HCT116 (cell line): ENCODE data around the gene CAVIN1. TPM values are rescaled to one million over a fixed set of nuclear protein-coding genes. Genes with fewer than 3 reads are reported as not detected.

Experiments used
- ATAC-seq: fragments of 200-7000 bp; cut with Tn5 transposase; 2 replicates; pipeline ENCODE4 v1.9.1; 2020; ENCODE audit warnings: mild to moderate bottlenecking, moderate library complexity
- BruUV-seq: library from RNA; stranded (reverse); fragments of 400-500 nt; replicated peaks from 2 replicates; lab custom pipeline; 2021; lab: Mats Ljungman, UMichigan
- CTCF ChIA-PET: fragments of 300-600 bp; sonication (Branson Sonifier 250); formaldehyde crosslinking; loops from one replicate; lab custom pipeline; 2021; ENCODE audit warnings: antibody characterized with exemption; lab: Charles Lee
- POLR2A ChIA-PET: fragments of 300-600, 350-600 bp; sonication (Branson Sonifier 250); formaldehyde crosslinking; loops from one replicate; lab custom pipeline; 2021; ENCODE audit warnings: antibody characterized with exemption; lab: Charles Lee
- RAD21 ChIA-PET, 2 experiments: fragments of 300-600 bp; sonication (Branson Sonifier 250); formaldehyde crosslinking; loops; one replicate each; lab custom pipeline; 2023; ENCODE audit warnings: low total read pairs in 2 of 2; ENCODE audit not compliant: uncharacterized antibody in 2 of 2, unreplicated experiment in 2 of 2, low non-redundant PET in 1 of 2; lab: Charles Lee
- DNase-seq: peaks from one replicate; pipeline ENCODE4 v3.0.0-alpha.2; 2010; ENCODE audit warnings: low read depth, low spot score
- H2AFZ ChIP-seq: fragments of 200-600 bp; shearing (Covaris generic), sonication (generic); 2 replicates; pipeline ENCODE4 v1.6.1; 2017; ENCODE audit warnings: low read depth, mixed run types, mixed read lengths, antibody characterized with exemption, low read length; ENCODE audit not compliant: poor library complexity, severe bottlenecking
- H3K27ac ChIP-seq: 2 replicates; pipeline ENCODE4 v1.5.1; 2012; ENCODE audit warnings: low read depth, low read length
- H3K27me3 ChIP-seq: fragments of 200-600 bp; sonication (generic); 2 replicates; pipeline ENCODE4 v1.6.1; 2016; ENCODE audit warnings: mixed run types, low read length, mixed read lengths; ENCODE audit not compliant: insufficient read depth
- H3K36me3 ChIP-seq, 2 experiments: fragments of 200-500 bp in 1 of 2; fragments of 200-600 bp in 1 of 2; sonication (Bioruptor generic) in 1 of 2; sonication (generic) in 1 of 2; 2 replicates each; pipeline versions ENCODE4 v1.5.1 to v1.6.1; 2014 to 2016; ENCODE audit warnings: low read length in 2 of 2, inconsistent platforms in 1 of 2, mixed read lengths in 1 of 2, mixed run types in 1 of 2; ENCODE audit not compliant: insufficient read depth in 2 of 2, control insufficient read depth in 1 of 2
- H3K4me1 ChIP-seq, 2 experiments: fragments of 200-600 bp in 1 of 2; sonication (generic) in 1 of 2; 2 replicates each; pipeline versions ENCODE4 v1.5.1 to v1.6.1; 2012 to 2017; ENCODE audit warnings: low read length in 2 of 2, inconsistent platforms in 1 of 2, mild to moderate bottlenecking in 1 of 2, mixed read lengths in 1 of 2, mixed run types in 1 of 2, moderate library complexity in 1 of 2; ENCODE audit not compliant: insufficient read depth in 2 of 2, control insufficient read depth in 1 of 2
- H3K4me2 ChIP-seq: fragments of 200-600 bp; sonication (generic); 2 replicates; pipeline ENCODE4 v1.6.1; 2017; ENCODE audit warnings: mixed run types, low read length, mixed read lengths
- H3K4me3 ChIP-seq, 2 experiments: fragments of 200-600 bp in 1 of 2; sonication (generic) in 1 of 2; replicated peaks in 1 of 2; 2 replicates each; pipeline ENCODE4 v1.5.1; 2011 to 2016; ENCODE audit warnings: low read length in 2 of 2, control low read depth in 1 of 2, low read depth in 1 of 2, mild to moderate bottlenecking in 1 of 2, mixed read lengths in 1 of 2, mixed run types in 1 of 2
- H3K79me2 ChIP-seq: fragments of 200-600 bp; sonication (generic); 2 replicates; pipeline ENCODE4 v1.6.1; 2017; ENCODE audit warnings: mild to moderate bottlenecking, mixed run types, low read length, moderate library complexity, mixed read lengths; ENCODE audit not compliant: insufficient read depth
- H3K9ac ChIP-seq: fragments of 200-600 bp; sonication (generic); 2 replicates; pipeline ENCODE4 v1.6.1; 2016; ENCODE audit warnings: low read length, mixed read lengths
- H3K9me2 ChIP-seq: fragments of 200-600 bp; sonication (generic), shearing (Covaris generic); 2 replicates; pipeline ENCODE4 v1.6.1; 2017; ENCODE audit warnings: mixed run types, mild to moderate bottlenecking, moderate library complexity; ENCODE audit not compliant: insufficient read depth
- H3K9me3 ChIP-seq, 2 experiments: fragments of 200-500 bp in 1 of 2; fragments of 200-600 bp in 1 of 2; sonication (Bioruptor generic) in 1 of 2; sonication (generic) in 1 of 2; 2 replicates each; pipeline ENCODE4 v1.6.1; 2014 to 2017; ENCODE audit warnings: low read length in 2 of 2, mixed read lengths in 2 of 2, inconsistent platforms in 1 of 2, low read depth in 1 of 2, mild to moderate bottlenecking in 1 of 2, mixed run types in 1 of 2, moderate library complexity in 1 of 2; ENCODE audit not compliant: control insufficient read depth in 1 of 2, insufficient read depth in 1 of 2
- H4K20me1 ChIP-seq: fragments of 200-600 bp; sonication (generic), shearing (Covaris generic); 2 replicates; pipeline ENCODE4 v1.6.1; 2017; ENCODE audit warnings: mixed run types, mild to moderate bottlenecking, moderate library complexity; ENCODE audit not compliant: insufficient read depth
- CBX3 ChIP-seq: IDR thresholded peaks from 2 replicates; pipeline ENCODE4 v1.6.1; 2012; ENCODE audit warnings: low read depth
- CEBPB ChIP-seq: IDR thresholded peaks from 2 replicates; pipeline ENCODE4 v1.6.1; 2012; ENCODE audit warnings: low read depth
- EGR1 ChIP-seq: IDR thresholded peaks from 2 replicates; pipeline ENCODE4 v1.6.1; 2012; ENCODE audit warnings: low read depth
- EZH2 ChIP-seq: fragments of 200-600 bp; sonication (generic); IDR thresholded peaks from 2 replicates; pipeline ENCODE4 v1.6.1; 2017; ENCODE audit warnings: antibody characterized with exemption, mixed run types
- FOSL1 ChIP-seq: IDR thresholded peaks from 2 replicates; pipeline ENCODE4 v1.6.1; 2012; ENCODE audit warnings: low read depth
- JUND ChIP-seq: IDR thresholded peaks from 2 replicates; pipeline ENCODE4 v1.6.1; 2012
- SIN3A ChIP-seq: IDR thresholded peaks from 2 replicates; pipeline ENCODE4 v1.6.1; 2012; ENCODE audit warnings: low read depth
- SP1 ChIP-seq: IDR thresholded peaks from 2 replicates; pipeline ENCODE4 v1.6.1; 2012; ENCODE audit warnings: low read depth
- SRF ChIP-seq: IDR thresholded peaks from 2 replicates; pipeline ENCODE4 v1.6.1; 2012; ENCODE audit warnings: low read depth
- TCF7L2 ChIP-seq: IDR thresholded peaks from 2 replicates; pipeline ENCODE4 v1.7.0; 2011; ENCODE audit warnings: borderline replicate concordance, inconsistent platforms; ENCODE audit not compliant: insufficient read depth, insufficient read length; ENCODE audit errors: extremely low read depth
- YY1 ChIP-seq: IDR thresholded peaks from 2 replicates; pipeline ENCODE4 v1.6.1; 2011; ENCODE audit warnings: low read length, low read depth, moderate library complexity, mild to moderate bottlenecking; ENCODE audit not compliant: insufficient replicate concordance; ENCODE audit errors: extremely low read depth
- ZFX ChIP-seq: fragments of 450-650 bp; IDR thresholded peaks from 2 replicates; pipeline ENCODE4 v1.6.1; 2017
- ZNF274 ChIP-seq: fragments of 200-500 bp; sonication (Bioruptor generic); IDR thresholded peaks from 2 replicates; pipeline ENCODE4 v1.6.1; 2014; ENCODE audit warnings: mild to moderate bottlenecking, low read depth, low read length, inconsistent platforms
- intact Hi-C: fragments of 100-400 bp; cut with micrococcal nuclease; formaldehyde crosslinking; loops from 2 replicates; pipeline ENCODE4 v1.10.0; 2022
- total RNA-seq: library from RNA; stranded (reverse); gene quantifications from one replicate; pipeline ENCODE4 v1.2.1, GENCODE V29; 2021; ENCODE audit not compliant: unreplicated experiment
- TF ChIP-seq, protein P1 (sequence below): IDR thresholded peaks from 2 replicates; pipeline ENCODE4 v1.6.1; 2012
- TF ChIP-seq, protein P2 (sequence below): IDR thresholded peaks from 2 replicates; pipeline ENCODE4 v1.6.1; 2012
- TF ChIP-seq, protein P3 (sequence below): IDR thresholded peaks from 2 replicates; pipeline ENCODE4 v1.6.1; 2011; ENCODE audit warnings: mild to moderate bottlenecking, low read length, moderate library complexity; ENCODE audit not compliant: insufficient replicate concordance; ENCODE audit errors: extremely low read depth

Gene CAVIN1
- total RNA-seq, 1 experiment from 2014 or later = 79.7 TPM

DNA sequence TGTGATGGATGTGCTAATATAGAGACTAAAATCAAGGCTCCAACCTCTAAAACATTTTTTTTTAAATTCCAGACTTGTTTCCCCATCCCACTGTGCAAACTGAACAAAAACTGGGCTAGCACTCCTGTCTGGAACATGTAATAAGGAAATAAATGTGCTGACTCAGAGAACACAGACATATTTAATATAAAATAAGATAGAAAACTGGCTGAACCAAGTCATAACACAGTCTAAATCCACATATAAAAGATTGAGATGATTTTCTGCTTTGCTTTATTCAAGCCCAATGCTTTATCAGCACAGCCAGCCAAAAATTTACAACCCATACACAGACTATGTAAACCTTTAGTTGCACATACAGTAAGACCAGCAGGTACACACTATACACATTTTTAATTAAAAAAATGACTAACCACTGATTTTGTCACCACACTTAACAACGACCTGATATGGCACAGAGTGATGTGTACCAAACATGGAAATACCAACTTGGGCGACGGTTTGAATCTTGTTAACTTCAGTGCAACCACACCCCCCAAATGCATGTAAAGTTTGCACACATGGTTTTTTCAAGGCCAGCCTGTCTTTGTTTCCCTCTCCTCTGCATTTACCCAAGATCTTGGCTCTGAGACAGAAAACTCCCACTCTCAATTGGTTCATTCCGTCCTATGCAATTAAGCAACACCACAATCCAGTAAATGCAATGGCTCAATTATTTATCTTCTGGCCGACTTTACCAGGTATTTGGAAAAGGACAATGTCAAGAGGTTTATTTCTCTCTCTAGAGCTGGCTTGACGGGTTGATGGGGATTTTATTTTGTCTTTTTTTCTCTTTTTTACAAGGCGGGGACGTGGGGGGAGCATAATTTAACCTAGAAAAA lies 36.0 kb downstream of the CAVIN1 start:
- POLR2A ChIA-PET = no interaction called here
- no peak for TF ChIP-seq ZFX
- TF ChIP-seq, protein P1, sequence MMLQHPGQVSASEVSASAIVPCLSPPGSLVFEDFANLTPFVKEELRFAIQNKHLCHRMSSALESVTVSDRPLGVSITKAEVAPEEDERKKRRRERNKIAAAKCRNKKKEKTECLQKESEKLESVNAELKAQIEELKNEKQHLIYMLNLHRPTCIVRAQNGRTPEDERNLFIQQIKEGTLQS = no peak
- TF ChIP-seq, protein P2, sequence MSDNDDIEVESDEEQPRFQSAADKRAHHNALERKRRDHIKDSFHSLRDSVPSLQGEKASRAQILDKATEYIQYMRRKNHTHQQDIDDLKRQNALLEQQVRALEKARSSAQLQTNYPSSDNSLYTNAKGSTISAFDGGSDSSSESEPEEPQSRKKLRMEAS = no peak
- TF ChIP-seq SRF = no peak
- TF ChIP-seq, protein P3, sequence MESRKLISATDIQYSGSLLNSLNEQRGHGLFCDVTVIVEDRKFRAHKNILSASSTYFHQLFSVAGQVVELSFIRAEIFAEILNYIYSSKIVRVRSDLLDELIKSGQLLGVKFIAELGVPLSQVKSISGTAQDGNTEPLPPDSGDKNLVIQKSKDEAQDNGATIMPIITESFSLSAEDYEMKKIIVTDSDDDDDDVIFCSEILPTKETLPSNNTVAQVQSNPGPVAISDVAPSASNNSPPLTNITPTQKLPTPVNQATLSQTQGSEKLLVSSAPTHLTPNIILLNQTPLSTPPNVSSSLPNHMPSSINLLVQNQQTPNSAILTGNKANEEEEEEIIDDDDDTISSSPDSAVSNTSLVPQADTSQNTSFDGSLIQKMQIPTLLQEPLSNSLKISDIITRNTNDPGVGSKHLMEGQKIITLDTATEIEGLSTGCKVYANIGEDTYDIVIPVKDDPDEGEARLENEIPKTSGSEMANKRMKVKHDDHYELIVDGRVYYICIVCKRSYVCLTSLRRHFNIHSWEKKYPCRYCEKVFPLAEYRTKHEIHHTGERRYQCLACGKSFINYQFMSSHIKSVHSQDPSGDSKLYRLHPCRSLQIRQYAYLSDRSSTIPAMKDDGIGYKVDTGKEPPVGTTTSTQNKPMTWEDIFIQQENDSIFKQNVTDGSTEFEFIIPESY = no peak
- no peak for TF ChIP-seq CBX3
- no peak for TF ChIP-seq YY1
- TF ChIP-seq EGR1 = no peak
- TF ChIP-seq EZH2 = no peak
- no peak for TF ChIP-seq CEBPB
- TF ChIP-seq SIN3A = no peak
- TF ChIP-seq ZNF274 = no peak
- TF ChIP-seq TCF7L2 = no peak
- no peak for TF ChIP-seq FOSL1
- TF ChIP-seq SP1 = no peak
- TF ChIP-seq JUND = no peak
- CTCF ChIA-PET = no interaction called here
- Histone ChIP-seq H3K27me3 (no peaks in the 10 kb centered on the region), H3K36me3 (no peaks in the 10 kb centered on the region), H3K9me3 (no peaks in the 10 kb centered on the region), H4K20me1 (no peaks in the 10 kb centered on the region), H3K4me1 (peaks cover 23 to 29% of the 10 kb centered on the region in 2 experiments), H3K79me2 (peaks cover 41% of the 10 kb centered on the region), H3K27ac (peak overlapping the region; percentile 53; the same call in 1 of the 2 replicates), H3K9me2 (no peaks in the 10 kb centered on the region), H3K4me3 (peak overlapping the region; percentile 86 to 87), H3K9ac (peak overlapping the region; percentile 85), H2AFZ (no peak overlapping the region), H3K4me2 (peak overlapping the region; percentile 75)
- ATAC-seq (no peak), DNase-seq (no peak)
- intact Hi-C loops = no loop called here
- BruUV-seq = TSS peak; percentile 49
- RAD21 ChIA-PET = no interaction called here
